Ovary (tissue), 9 donors: Measurements from ENCODE around the gene ANXA11. TPM values are rescaled to one million over a fixed set of nuclear protein-coding genes. Genes with fewer than 3 reads are reported as not detected.
"Not testable (repeated sequence)": the region's sequence is repeated elsewhere in the genome, so short reads cannot be mapped to it uniquely, and the experiment has no call there.

Experiments
- DNase-seq, 5 donors: peaks; one replicate each; pipeline ENCODE4 v3.0.0-alpha.2; 2019 to 2020
- H3K27ac ChIP-seq, 2 donors: fragments of 200-600 bp; one replicate each; pipeline versions ENCODE4 v1.5.1 to v1.8.0; 2019 to 2022
- H3K27me3 ChIP-seq: fragments of 200-600 bp; one replicate; pipeline ENCODE4 v1.8.0; 2022
- H3K36me3 ChIP-seq: fragments of 200-600 bp; sonication (generic); one replicate; pipeline ENCODE4 v1.5.1; 2019
- H3K4me1 ChIP-seq: one replicate; pipeline ENCODE4 v1.8.1; 2013; ENCODE audit warnings: mild to moderate bottlenecking, moderate library complexity; ENCODE audit not compliant: insufficient read depth
- H3K4me3 ChIP-seq: fragments of 200-600 bp; sonication (generic); one replicate; pipeline ENCODE4 v1.5.1; 2017
- H3K9me3 ChIP-seq, 2 donors: fragments of 200-600 bp in 1 of 2; sonication (generic) in 1 of 2; one replicate each; pipeline versions ENCODE4 v1.5.1 to v1.8.1; 2013 to 2019; ENCODE audit warnings: mild to moderate bottlenecking in 1 of 2, moderate library complexity in 1 of 2
- EP300 ChIP-seq: sonication (generic); formaldehyde crosslinking; IDR thresholded peaks from one replicate; pipeline ENCODE4 v1.6.1; 2017; ENCODE audit warnings: antibody characterized with exemption
- POLR2A ChIP-seq: fragments of 450-650 bp; IDR thresholded peaks from one replicate; pipeline ENCODE4 v1.6.1; 2017; ENCODE audit warnings: antibody characterized with exemption, mild to moderate bottlenecking, moderate library complexity
- WGBS, 3 donors: extraction: QIAGEN DNeasy Blood & Tissue Kit in 1 of 3; methylation state at CpG; one replicate each; pipeline versions ENCODE4 v1.1.5 to v1.1.7; 2013 to 2017; 5-methylcytosine and 5-hydroxymethylcytosine counted together
- intact Hi-C, 4 donors: fragments of 100-400 bp; cut with DNase I; formaldehyde crosslinking; loops; one replicate each; pipeline versions ENCODE4 v1.11.0 to v1.15.1; 2022 to 2023
- polyA plus RNA-seq, 2 donors: library from polyadenylated mRNA; stranded (reverse); fragments of 200-250 nt in 1 of 2; fragments of 350-450 nt in 1 of 2; fragmentation: Illumina TruSeq in 1 of 2; extraction: RNeasy Lipid Tissue Mini Kit (QIAGEN cat#74804) in 1 of 2; gene quantifications; one replicate each; pipeline ENCODE4 v1.2.3, GENCODE V29; 2013 to 2014
- total RNA-seq, 7 donors: library from RNA; depleted of rRNA in 2 of 7; stranded (reverse); fragments of >200 nt in 2 of 7; fragmentation: NEBNext Ultra II Directional in 3 of 7; extraction: Animal tissue kit (Norgen Biotek cat#: 25700) in 3 of 7; gene quantifications; one replicate each; pipeline versions ENCODE4 v1.1.0 to v1.2.4, GENCODE V29; 2016 to 2023
- TF ChIP-seq, protein P1 (sequence below), 3 donors: fragments of 450-650 bp in 2 of 3; fragments of 200-600 bp in 1 of 3; IDR thresholded peaks; one replicate each; pipeline versions ENCODE4 v1.5.1 to v1.8.0; 2016 to 2022; ENCODE audit warnings: antibody characterized with exemption in 3 of 3, mild to moderate bottlenecking in 1 of 3
- donor health status: DM: no; HTN: no; CAD: no; lungs with moderate emphysema.
- donor health status: DM: no; HTN: no; CAD: no.
- donor health status: Bipolar disorder and iron deficiency.
- donor health status: DM: yes; HTN: yes; CAD: no.
- donor health status: DM: no; HTN: no; CAD: no.
- donor health status: DM: yes; HTN: yes; CAD: no.

The ANXA11 gene
- total and polyA plus RNA-seq, 9 donors = 44.2 to 372 (median 137) TPM

DNA sequence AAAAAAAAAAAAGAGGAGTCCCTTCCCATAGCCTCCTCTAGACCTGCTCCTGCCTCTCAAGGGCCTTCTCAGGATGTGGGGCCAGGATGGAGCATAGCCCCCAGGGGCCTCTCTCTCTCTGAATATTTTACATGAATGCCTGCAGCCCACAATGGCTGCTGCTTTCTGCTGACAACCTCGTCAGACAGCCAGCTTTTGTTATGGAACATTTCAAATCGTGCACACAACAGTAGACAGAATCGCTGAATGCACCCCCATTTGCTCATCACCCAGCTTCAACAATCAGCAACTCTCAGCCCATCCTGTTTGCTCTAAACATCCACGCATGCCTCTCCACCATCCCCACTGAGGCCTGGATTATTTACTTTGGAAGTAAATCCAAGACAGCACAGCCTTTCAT is 67.4 kb downstream of the ANXA11 start:
- H3K27ac ChIP-seq = no peak overlapping the region
- intact Hi-C loops = loop anchor here in 1 of 4 donors (10.0 kb wide), 1 partner anchor 63 kb away; the partner anchor contains the start of gene TMEM254
- no peak for DNase-seq

DNA sequence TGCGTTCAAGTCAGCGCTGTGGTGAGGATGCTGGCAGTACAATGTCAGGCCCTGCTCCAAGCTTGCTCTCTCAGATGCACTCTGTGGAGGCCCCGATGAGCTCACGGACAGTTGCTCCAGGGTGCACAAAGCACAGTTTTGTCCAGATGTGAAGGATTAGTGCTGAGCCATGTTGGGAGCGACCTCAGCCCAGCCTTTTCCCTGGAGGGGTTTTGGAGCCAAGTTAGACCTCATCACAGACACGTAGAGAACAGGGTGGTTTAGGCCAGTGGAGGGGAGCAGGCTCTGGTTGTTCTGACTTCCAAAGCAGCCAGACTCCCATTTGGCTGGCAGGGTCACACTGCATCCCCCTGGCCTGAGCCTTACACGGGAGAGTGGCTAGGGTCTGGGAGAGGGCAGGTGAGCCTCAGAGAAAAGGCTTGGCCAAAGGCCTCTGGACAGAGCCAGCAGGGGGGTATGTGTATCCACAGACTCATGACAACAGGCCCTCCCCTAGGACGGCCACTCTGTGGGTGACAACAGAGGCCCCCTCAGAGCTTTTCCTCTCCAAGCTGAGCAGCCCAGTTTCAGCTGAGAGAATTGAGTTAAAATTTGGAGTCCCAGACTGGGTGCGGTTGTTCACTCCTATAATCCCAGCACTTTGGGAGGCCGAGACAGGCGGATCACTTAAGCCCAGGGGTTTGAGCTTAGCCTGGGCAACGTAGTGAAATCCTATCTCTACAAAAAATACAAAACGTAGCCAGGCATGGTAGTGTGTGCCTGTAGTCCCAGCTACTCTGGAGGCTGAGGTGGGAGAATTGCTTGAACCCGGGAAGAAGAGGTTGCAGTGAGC is 68.1 kb downstream of the ANXA11 start:
- no peak for DNase-seq
- intact Hi-C loops = loop anchor here in 1 of 4 donors (10.0 kb wide), 1 partner anchor 62 kb away; the partner anchor contains the start of gene TMEM254
- TF ChIP-seq EP300 (no peak), POLR2A (no peak)
- TF ChIP-seq, protein P1, sequence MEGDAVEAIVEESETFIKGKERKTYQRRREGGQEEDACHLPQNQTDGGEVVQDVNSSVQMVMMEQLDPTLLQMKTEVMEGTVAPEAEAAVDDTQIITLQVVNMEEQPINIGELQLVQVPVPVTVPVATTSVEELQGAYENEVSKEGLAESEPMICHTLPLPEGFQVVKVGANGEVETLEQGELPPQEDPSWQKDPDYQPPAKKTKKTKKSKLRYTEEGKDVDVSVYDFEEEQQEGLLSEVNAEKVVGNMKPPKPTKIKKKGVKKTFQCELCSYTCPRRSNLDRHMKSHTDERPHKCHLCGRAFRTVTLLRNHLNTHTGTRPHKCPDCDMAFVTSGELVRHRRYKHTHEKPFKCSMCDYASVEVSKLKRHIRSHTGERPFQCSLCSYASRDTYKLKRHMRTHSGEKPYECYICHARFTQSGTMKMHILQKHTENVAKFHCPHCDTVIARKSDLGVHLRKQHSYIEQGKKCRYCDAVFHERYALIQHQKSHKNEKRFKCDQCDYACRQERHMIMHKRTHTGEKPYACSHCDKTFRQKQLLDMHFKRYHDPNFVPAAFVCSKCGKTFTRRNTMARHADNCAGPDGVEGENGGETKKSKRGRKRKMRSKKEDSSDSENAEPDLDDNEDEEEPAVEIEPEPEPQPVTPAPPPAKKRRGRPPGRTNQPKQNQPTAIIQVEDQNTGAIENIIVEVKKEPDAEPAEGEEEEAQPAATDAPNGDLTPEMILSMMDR (IDR thresholded peaks at IDR 0.05) = no peak
- Histone ChIP-seq H3K9me3 (no peaks in the 10 kb centered on the region), H3K27ac (no peak overlapping the region), H3K4me3 (no peak overlapping the region), H3K27me3 (no peaks in the 10 kb centered on the region), H3K4me1 (no peaks in the 10 kb centered on the region), H3K36me3 (no peaks in the 10 kb centered on the region)
- 70 to 86% (median 79%) methylated on average over 14 of the region's 14 CpGs for WGBS, 3 donors

More for the DNA sequence above, 67.4 kb downstream of the ANXA11 start:
- Histone ChIP-seq H3K27me3 (no peaks in the 10 kb centered on the region), H3K4me3 (no peak overlapping the region), H3K4me1 (no peaks in the 10 kb centered on the region), H3K9me3 (no peaks in the 10 kb centered on the region), H3K36me3 (no peaks in the 10 kb centered on the region)
- TF ChIP-seq POLR2A (no peak), EP300 (no peak)
- TF ChIP-seq, protein P1 (IDR thresholded peaks at IDR 0.05) = no peak
- WGBS, 3 donors = 43 to 55% (median 54%) methylated on average over 4 of the region's 4 CpGs

DNA sequence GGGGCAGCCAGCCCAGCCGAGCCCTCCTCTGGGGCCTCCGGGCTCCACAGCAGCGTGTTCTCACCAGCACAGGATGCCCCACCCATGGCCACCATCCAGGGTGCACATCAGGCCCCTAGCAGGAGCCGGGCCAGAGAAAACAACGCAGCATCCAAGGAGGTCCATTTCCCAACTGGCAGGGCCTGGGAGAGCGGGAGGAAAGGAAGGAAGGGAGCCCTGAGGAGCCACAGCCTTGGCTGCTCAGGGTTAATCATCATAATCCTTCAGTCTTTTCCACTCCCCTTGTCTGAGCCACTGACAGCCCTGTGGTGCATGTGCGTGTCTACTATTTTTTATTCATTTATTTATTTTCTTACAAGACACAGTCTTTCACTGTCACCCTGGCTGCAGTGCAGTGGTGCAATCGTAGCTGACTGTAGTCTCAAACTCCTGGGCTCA is 69.2 kb downstream of the ANXA11 start:
- 18 to 31% (median 30%) methylated on average over 8 of the region's 8 CpGs for WGBS, 3 donors
- H3K27me3 ChIP-seq = no peaks in the 10 kb centered on the region
- peak; percentile 69 to 82 (median 73) for DNase-seq

GRCh38 chr10:80133687-80134086 is 71.7 kb downstream of the ANXA11 start:
- 76 to 92% (median 80%) methylated on average over 9 of the region's 9 CpGs for WGBS, 3 donors
- H3K4me1 ChIP-seq, DNase-seq, H3K9me3 ChIP-seq, H3K4me3 ChIP-seq, H3K27me3 ChIP-seq, H3K27ac ChIP-seq, H3K36me3 ChIP-seq: not testable (repeated sequence)
- intact Hi-C loops = loop anchor here in 1 of 4 donors (10.0 kb wide), 1 partner anchor 59 kb away; the partner anchor contains the start of gene TMEM254

More for the DNA sequence above, 69.2 kb downstream of the ANXA11 start:
- TF ChIP-seq POLR2A = no peak
- TF ChIP-seq EP300 = no peak
- TF ChIP-seq, protein P1 (IDR thresholded peaks at IDR 0.05) = no peak
- intact Hi-C loops = loop anchor here in 1 of 4 donors (10.0 kb wide), 1 partner anchor 61 kb away; the partner anchor contains the start of gene TMEM254
- H3K36me3 ChIP-seq = no peaks in the 10 kb centered on the region
- H3K4me3 ChIP-seq = no peak overlapping the region
- H3K9me3 ChIP-seq = no peaks in the 10 kb centered on the region
- no peak overlapping the region for H3K27ac ChIP-seq
- no peaks in the 10 kb centered on the region for H3K4me1 ChIP-seq
